NCI-H1694 (cell line): ENCODE results near the gene VWA2.

ENCODE experiments used
- DNase-seq: peaks from one replicate; lab custom pipeline; 2025; lab: John Stamatoyannopoulos, UW

The VWA2 gene

GRCh38 chr10:114239117-114239993 lies at the start of gene VWA2:
VWA2 (plus strand) TSS chr10:114239254; CDS start chr10:114248714, 9,460 bp downstream.
- DNase-seq: no peak

- DNase-seq: no peak
Measured at GRCh38 chr10:114189700-114190099, 49.4 kb upstream of the VWA2 start.

GRCh38 chr10:114195079-114195478 lies 44.0 kb upstream of the VWA2 start:
- no peak for DNase-seq

- DNase-seq: no peak
Measured at GRCh38 chr10:114199239-114199638, 39.8 kb upstream of the VWA2 start.

- no peak for DNase-seq
Measured at GRCh38 chr10:114202812-114203211, 36.2 kb upstream of the VWA2 start.

- no peak for DNase-seq
Measured at GRCh38 chr10:114206902-114207301, 32.2 kb upstream of the VWA2 start.

GRCh38 chr10:114207349-114207748 lies 31.7 kb upstream of the VWA2 start:
- no peak for DNase-seq

GRCh38 chr10:114208351-114208750 lies 30.7 kb upstream of the VWA2 start:
- DNase-seq: no peak

GRCh38 chr10:114212153-114212552 lies 26.9 kb upstream of the VWA2 start:
- no peak for DNase-seq

GRCh38 chr10:114215033-114215432 lies 24.0 kb upstream of the VWA2 start:
- DNase-seq: no peak

- no peak for DNase-seq
Measured at GRCh38 chr10:114220281-114220680, 18.8 kb upstream of the VWA2 start.

- DNase-seq: no peak
Measured at GRCh38 chr10:114221235-114221634, 17.8 kb upstream of the VWA2 start.

- no peak for DNase-seq
Measured at GRCh38 chr10:114223066-114223465, 16.0 kb upstream of the VWA2 start.

GRCh38 chr10:114228156-114228555 lies 10.9 kb upstream of the VWA2 start:
- no peak for DNase-seq

- DNase-seq: no peak
Measured at GRCh38 chr10:114232561-114233176, 6.4 kb upstream of the VWA2 start.

- DNase-seq: no peak
Measured at GRCh38 chr10:114233482-114233881, 5.6 kb upstream of the VWA2 start.

GRCh38 chr10:114234132-114234531 lies 4.9 kb upstream of the VWA2 start:
- no peak for DNase-seq

GRCh38 chr10:114239994-114240345 lies 916 bp downstream of the VWA2 start:
- no peak for DNase-seq

- DNase-seq: no peak
Measured at GRCh38 chr10:114242235-114242634, 3.2 kb downstream of the VWA2 start.

- DNase-seq: no peak
Measured at GRCh38 chr10:114243661-114244060, 4.6 kb downstream of the VWA2 start.

GRCh38 chr10:114244126-114244525 lies 5.1 kb downstream of the VWA2 start:
- no peak for DNase-seq

GRCh38 chr10:114245121-114245791 lies 6.2 kb downstream of the VWA2 start:
- no peak for DNase-seq

- no peak for DNase-seq
Measured at GRCh38 chr10:114246679-114247305, 7.7 kb downstream of the VWA2 start.
